GM18868 (cell line): ENCODE data around the gene MYBPH.

Experiments used
- ATAC-seq: cut with Tn5 transposase; IDR thresholded peaks from one replicate; pipeline ENCODE4 v1.9.1; 2021; ENCODE audit warnings: mild to moderate bottlenecking, moderate library complexity; ENCODE audit not compliant: unreplicated experiment

The MYBPH gene

DNA sequence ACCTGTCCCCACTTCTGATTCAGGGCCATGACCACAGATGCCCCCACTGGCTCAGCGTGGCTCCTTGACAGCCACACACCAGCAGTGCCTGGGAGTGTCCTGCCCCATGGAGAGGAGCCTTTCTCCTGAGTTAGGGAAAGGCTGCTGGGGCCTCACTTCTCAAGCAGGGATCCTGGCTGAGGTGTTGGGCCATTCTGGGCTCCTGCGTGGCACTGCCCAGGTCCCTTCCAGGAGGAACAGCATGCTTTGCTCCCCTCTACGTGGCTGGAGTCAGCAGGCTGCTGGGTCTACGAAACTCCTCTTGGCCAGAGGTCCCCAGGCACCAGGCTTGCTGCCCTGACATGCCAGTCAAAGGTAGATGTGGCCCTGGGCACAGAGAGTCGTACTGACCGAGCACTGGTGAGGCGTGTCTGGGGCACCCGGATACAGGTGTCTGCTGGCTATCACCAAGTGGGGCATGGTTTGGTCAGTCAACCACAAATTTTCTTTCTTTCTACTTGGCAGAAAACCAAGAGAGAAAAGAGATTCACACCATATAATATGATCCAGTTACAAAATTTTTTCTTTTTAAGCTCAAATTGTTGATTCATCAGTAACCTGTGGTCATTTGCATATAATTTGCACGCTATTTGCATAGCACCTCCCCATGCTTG is 44.0 kb downstream of the MYBPH start:
- ATAC-seq, result no peak

DNA sequence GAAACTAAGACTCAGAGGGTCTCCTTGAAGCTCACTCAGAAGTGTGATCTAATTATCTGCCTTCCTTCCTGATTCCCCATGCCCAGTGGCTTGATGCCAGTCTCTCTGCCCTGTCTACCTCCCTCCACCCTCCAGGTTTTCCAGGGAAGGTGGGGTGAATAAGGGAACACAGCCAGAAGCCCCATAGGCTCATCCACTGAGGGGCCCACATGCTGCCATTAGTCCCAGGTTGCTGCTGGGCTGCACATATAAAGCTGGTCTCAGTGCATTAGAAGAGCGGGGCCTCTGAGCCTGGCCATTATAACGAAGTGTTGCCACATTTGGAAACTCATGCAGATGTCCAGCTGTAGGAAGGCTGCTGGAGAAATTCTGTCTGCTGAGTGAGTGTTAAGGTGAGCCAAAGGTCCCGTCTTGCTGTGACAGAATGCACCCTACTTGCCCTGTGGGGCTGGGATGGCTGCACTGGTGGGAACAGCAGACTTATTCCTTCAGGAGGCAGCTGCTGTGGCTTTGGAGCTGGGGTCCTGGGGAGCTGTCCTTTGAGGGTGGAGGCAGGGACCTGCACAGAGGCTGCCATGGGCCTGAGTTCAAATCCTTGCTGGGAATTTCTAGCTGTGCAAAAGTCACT is 45.2 kb downstream of the MYBPH start:
- no peak for ATAC-seq

DNA sequence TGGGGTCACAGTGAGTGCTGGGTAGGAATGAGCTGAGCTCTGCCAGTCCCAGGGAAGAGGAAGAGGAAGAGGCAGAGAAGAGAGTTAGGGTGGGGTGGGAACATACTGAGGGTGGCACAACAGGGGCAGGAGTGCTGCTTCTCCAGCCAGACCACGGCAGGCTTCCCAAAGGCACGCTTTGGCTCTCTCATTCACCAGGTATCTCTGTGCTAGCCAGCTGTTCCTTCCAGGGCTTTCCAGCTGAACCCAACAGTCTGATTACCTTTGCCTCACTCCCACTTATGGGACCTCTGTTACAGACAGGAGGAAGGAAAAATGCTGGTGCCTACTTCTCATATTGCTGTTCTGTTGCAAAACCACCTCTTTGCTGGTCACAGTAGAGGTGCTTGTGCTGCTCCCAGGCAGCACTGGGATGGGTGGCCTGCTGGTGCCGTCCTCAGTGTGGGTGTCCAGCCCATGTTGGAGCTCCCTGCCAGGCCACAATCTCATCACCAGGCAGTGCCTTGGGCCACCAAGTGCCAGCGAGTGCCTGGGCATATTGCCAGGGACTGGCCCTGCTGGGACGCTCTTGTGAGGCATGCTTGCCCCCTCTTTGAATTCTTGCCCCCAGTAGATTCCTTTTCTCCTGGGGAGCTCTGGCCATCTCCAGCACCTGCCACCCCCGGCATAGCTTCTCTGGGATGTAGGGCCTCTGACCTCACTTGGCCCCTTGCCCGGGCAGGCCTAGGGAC is 46.0 kb downstream of the MYBPH start:
- ATAC-seq, result no peak

GRCh38 chr1:203128716-203129500 is 46.7 kb downstream of the MYBPH start:
- no peak for ATAC-seq

GRCh38 chr1:203128431-203128715 is 47.3 kb downstream of the MYBPH start:
- ATAC-seq, result no peak

- no peak for ATAC-seq
These were observed 47.8 kb downstream of the MYBPH start, which contains the start of gene ADORA1 for GRCh38 chr1:203127666-203128430. Gene ADORA1 (plus strand): TSS chr1:203127726. CDS start chr1:203128842, 1,116 bp downstream.

- ATAC-seq, result no peak
These were observed 48.6 kb downstream of the MYBPH start for GRCh38 chr1:203126866-203127665.

- ATAC-seq, result no peak
These were observed 49.3 kb downstream of the MYBPH start for GRCh38 chr1:203126151-203126865.

- ATAC-seq, result no peak
These were observed 50.9 kb downstream of the MYBPH start for GRCh38 chr1:203124546-203125317.

GRCh38 chr1:203124011-203124410 is 51.6 kb downstream of the MYBPH start:
- ATAC-seq, result no peak

DNA sequence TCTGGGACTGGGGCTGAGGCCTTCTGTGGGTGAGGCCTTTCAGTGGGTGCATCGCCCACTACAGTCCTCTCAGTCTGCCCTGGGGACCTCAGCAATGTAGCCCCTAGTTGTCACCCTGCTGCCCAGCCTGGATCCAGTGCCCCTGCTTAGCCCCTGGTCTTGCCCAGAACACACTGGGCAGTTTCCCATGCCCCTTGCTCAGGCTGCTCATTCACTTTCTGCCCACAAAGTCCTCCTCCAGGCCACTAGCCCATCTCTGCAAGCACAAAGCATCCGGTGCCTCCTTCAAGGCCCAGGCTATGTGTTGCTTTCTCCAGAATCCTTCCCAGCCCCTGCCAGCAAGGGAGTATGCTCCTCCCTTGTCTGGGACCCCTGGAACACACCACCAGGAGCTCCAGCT is 53.5 kb downstream of the MYBPH start:
- no peak for ATAC-seq

DNA sequence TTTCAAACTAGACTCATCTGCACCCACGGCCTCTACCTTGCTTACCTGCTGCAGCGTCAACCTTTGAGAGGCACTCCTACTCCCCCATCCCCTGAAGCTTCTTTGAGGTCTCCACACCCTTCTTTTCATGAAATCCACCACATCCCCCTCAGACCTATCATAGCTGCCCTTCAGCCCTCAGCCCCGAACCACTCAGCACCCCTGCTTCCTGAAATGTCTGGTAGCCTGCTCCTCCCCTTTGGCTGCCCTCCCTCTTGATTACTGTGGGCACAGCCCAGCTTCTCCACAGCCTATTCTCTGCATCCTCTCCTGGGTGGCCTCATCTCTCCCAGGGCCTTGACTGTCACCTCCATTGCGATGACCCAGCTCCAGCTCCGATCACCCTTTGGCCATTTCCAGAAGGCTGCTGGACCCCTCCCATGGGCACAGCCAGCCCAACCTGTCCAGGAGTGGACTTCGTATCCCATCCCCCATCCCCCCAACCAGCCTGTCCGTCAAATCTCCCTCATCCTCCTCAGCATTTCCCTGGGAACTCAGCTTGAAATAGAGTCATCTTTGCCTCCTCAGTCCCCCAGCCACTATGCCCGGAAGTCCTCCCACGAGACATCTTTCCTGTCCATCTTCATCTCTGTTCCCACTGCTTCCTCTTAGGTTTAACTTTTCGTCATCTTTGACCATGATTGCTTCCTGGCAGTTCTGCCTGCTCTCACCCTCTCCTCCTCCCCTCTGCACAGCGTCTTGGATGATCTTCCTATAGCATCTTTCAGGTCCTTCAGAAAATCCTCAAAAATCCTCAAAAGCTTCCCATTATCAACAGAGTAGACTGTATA is 54.2 kb downstream of the MYBPH start:
- ATAC-seq, result no peak

- ATAC-seq, result no peak
These were observed 55.1 kb downstream of the MYBPH start for GRCh38 chr1:203120325-203121153.
